Measurements from ENCODE around the gene APH1A. TPM values are rescaled to one million over a fixed set of nuclear protein-coding genes. Genes with fewer than 3 reads are reported as not detected.
"Not testable (repeated sequence)": the region's sequence is repeated elsewhere in the genome, so short reads cannot be mapped to it uniquely, and the experiment has no call there.

APH1A gene
- polyA plus RNA-seq, 3 donors, result 81.4 to 126 (median 106) TPM

GRCh38 chr1:150273311-150273710 is 4.5 kb upstream of the APH1A start:
- no peak overlapping the region for H3K27ac ChIP-seq (ENCODE audit: low read depth, low read length)
- 48 to 58% (median 54%) methylated on average over 1 of the region's 1 CpG for WGBS, 3 donors

- WGBS, 3 donors, result 90 to 94% (median 93%) methylated on average over 7 of the region's 7 CpGs
- no peak overlapping the region for H3K27ac ChIP-seq (ENCODE audit: low read depth, low read length)
Measured at GRCh38 chr1:150271291-150271959, 2.6 kb upstream of the APH1A start.

- WGBS, 3 donors, result 18 to 39% (median 25%) methylated on average over 10 of the region's 10 CpGs
- no peak overlapping the region for H3K27ac ChIP-seq (ENCODE audit: low read depth, low read length)
Measured at GRCh38 chr1:150269451-150269850, 635 bp upstream of the APH1A start.

GRCh38 chr1:150268340-150268704 is 494 bp downstream of the APH1A start:
- WGBS, 3 donors, result 0 to 1% (median 0%) methylated on average over 21 of the region's 21 CpGs
- peak overlapping the region; percentile 13 for H3K27ac ChIP-seq (ENCODE audit: low read depth, low read length)

- WGBS, 3 donors, result 15 to 34% (median 21%) methylated on average over 6 of the region's 6 CpGs
- peak overlapping the region; percentile 13 for H3K27ac ChIP-seq (ENCODE audit: low read depth, low read length)
Measured at GRCh38 chr1:150267896-150268295, 920 bp downstream of the APH1A start.

- 78 to 85% (median 80%) methylated on average over 6 of the region's 6 CpGs for WGBS, 3 donors
Measured at GRCh38 chr1:150263549-150263948, 5.3 kb downstream of the APH1A start.

GRCh38 chr1:150262388-150263320 is 6.2 kb downstream of the APH1A start:
- no peak overlapping the region for H3K27ac ChIP-seq (ENCODE audit: low read depth, low read length)
- WGBS, 3 donors, result 73 to 78% (median 77%) methylated on average over 6 of the region's 6 CpGs

More at GRCh38 chr1:150263549-150263948, 5.3 kb downstream of the APH1A start:
- H3K27ac ChIP-seq (ENCODE audit: low read depth, low read length), result no peak overlapping the region

GRCh38 chr1:150261367-150261766 is 7.4 kb downstream of the APH1A start:
- 79 to 90% (median 87%) methylated on average over 6 of the region's 6 CpGs for WGBS, 3 donors
- no peak overlapping the region for H3K27ac ChIP-seq (ENCODE audit: low read depth, low read length)

GRCh38 chr1:150259758-150260669 is 8.8 kb downstream of the APH1A start:
- no peak overlapping the region for H3K27ac ChIP-seq (ENCODE audit: low read depth, low read length)
- 9 to 34% (median 25%) methylated on average over 11 of the region's 11 CpGs for WGBS, 3 donors

GRCh38 chr1:150259217-150259616 is 9.6 kb downstream of the APH1A start:
- WGBS, 3 donors, result 29 to 72% (median 71%) methylated on average over 4 of the region's 4 CpGs
- H3K27ac ChIP-seq (ENCODE audit: low read depth, low read length), result no peak overlapping the region

GRCh38 chr1:150257624-150258585 is 10.9 kb downstream of the APH1A start, which contains the start of gene CA14:
CA14 (plus strand) TSS chr1:150257774; CDS start chr1:150258129, 355 bp downstream.
- H3K27ac ChIP-seq (ENCODE audit: low read depth, low read length), result no peak within 1 kb of the TSS
- WGBS, 3 donors, result 48 to 59% (median 51%) methylated on average over 13 of the region's 13 CpGs

GRCh38 chr1:150256554-150257341 is 12.1 kb downstream of the APH1A start:
- no peak overlapping the region for H3K27ac ChIP-seq (ENCODE audit: low read depth, low read length)
- WGBS, 3 donors, result 27 to 34% (median 29%) methylated on average over 14 of the region's 14 CpGs

- H3K27ac ChIP-seq (ENCODE audit: low read depth, low read length), result no peak overlapping the region
- 0 to 3% (median 3%) methylated on average over 1 of the region's 1 CpG for WGBS, 3 donors
Measured at GRCh38 chr1:150256198-150256553, 12.6 kb downstream of the APH1A start.

- WGBS, 3 donors, result 60 to 85% (median 60%) methylated on average over 2 of the region's 2 CpGs
- H3K27ac ChIP-seq (ENCODE audit: low read depth, low read length), result no peak overlapping the region
Measured at GRCh38 chr1:150249936-150250335, 18.9 kb downstream of the APH1A start.

- H3K27ac ChIP-seq (ENCODE audit: low read depth, low read length), result no peak overlapping the region
- WGBS, 3 donors, result 91 to 96% (median 93%) methylated on average over 3 of the region's 3 CpGs
Measured at GRCh38 chr1:150243003-150243402, 25.8 kb downstream of the APH1A start.

- H3K27ac ChIP-seq (ENCODE audit: low read depth, low read length), result no peak overlapping the region
- 95 to 96% (median 95%) methylated on average over 21 of the region's 21 CpGs for WGBS, 3 donors
Measured at GRCh38 chr1:150237746-150238145, 31.1 kb downstream of the APH1A start.

GRCh38 chr1:150237176-150237575 is 31.6 kb downstream of the APH1A start:
- not testable (repeated sequence) for H3K27ac ChIP-seq (ENCODE audit: low read depth, low read length)
- 94 to 96% (median 94%) methylated on average over 13 of the region's 13 CpGs for WGBS, 3 donors
